ENCODE data around the gene GNG3. TPM values are rescaled to one million over a fixed set of nuclear protein-coding genes. Genes with fewer than 3 reads are reported as not detected.
"Not testable (repeated sequence)": the region's sequence is repeated elsewhere in the genome, so short reads cannot be mapped to it uniquely, and the experiment has no call there.

GNG3 gene
- total and polyA plus RNA-seq, 2 of the 8 experiments (the other 6 are each of a cell fraction or from before 2014, with no cell fraction given), result 4.9 to 12.1 TPM

DNA sequence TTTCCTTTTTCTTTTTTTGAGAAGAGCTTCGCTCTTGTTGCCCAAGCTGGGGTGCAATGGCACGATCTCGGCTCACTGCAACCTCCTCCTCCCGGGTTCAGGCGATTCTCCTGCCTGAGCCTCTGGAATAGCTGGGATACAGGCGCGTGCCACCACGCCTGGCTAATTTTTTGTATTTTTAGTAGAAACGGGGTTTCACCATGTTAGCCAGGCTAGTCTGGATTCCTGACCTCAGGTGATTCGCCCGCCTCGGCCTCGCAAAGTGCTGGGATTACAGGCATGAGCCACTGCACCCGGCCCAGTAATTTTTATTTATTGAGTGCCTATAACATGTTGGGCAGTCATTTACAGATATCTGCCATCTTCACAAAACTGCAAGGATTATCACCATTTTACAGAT is 22.6 kb downstream of the GNG3 start:
- POLR2A ChIA-PET (ENCODE audit: partially characterized antibody), result interaction anchor here (0.8 to 10.9 kb wide), 11 partner anchors 9 to 124 kb away, joined by 3 to 192 read pairs (median 6); partner anchors contain the start of genes BSCL2, GNG3, TAF6L and TMEM179B
- H3K4me3 ChIP-seq (ENCODE audit: extremely low read depth in 1 of 4, insufficient read depth in 2 of 4, low read depth in 3 of 4, low read length in 4 of 4), result peak overlapping the region in 1 of 4 experiments; percentile 87; a peak in 1 of 8 replicates

More for the DNA sequence above, 22.6 kb downstream of the GNG3 start:
- H3K4me1 ChIP-seq (replicated peaks in 1 of 4; ENCODE audit: control insufficient read depth in 3 of 4, insufficient read depth in 4 of 4, low read length in 3 of 4); H4K8ac ChIP-seq (ENCODE audit: extremely low read depth, insufficient read depth, low read length); H3K27ac ChIP-seq (ENCODE audit: low read depth, low read length); H2AFZ ChIP-seq (ENCODE audit: low read length); H2BK12ac ChIP-seq (ENCODE audit: low read depth, low read length); H3K56ac ChIP-seq (replicated peaks; ENCODE audit: insufficient read length, low read depth, low read length); H3K9ac ChIP-seq (replicated peaks in 1 of 4; ENCODE audit: extremely low read depth in 1 of 4, low read depth in 3 of 4, low read length in 3 of 4); H3K27me3 ChIP-seq (replicated peaks in 1 of 4; ENCODE audit: control insufficient read depth in 3 of 4, extremely low read depth in 1 of 4, insufficient read depth in 3 of 4, low read length in 3 of 4); H3K18ac ChIP-seq (ENCODE audit: extremely low read depth, low read length); DNase-seq (ENCODE audit: low read depth in 1 of 2, low spot score in 2 of 2); H3K9me3 ChIP-seq (ENCODE audit: insufficient read depth in 2 of 2, low read depth in 1 of 2, low read length in 1 of 2); H3K79me1 ChIP-seq (ENCODE audit: low read depth, low read length); H3K4ac ChIP-seq (replicated peaks; ENCODE audit: insufficient read length, low read depth, low read length); H4K5ac ChIP-seq (ENCODE audit: insufficient read length, low read depth, low read length); H2BK120ac ChIP-seq (replicated peaks; ENCODE audit: low read depth, low read length); H2BK5ac ChIP-seq (ENCODE audit: low read depth, low read length); H2BK15ac ChIP-seq (ENCODE audit: low read length); FAIRE-seq; H4K91ac ChIP-seq (replicated peaks; ENCODE audit: insufficient read length, low read length); H3K23ac ChIP-seq (ENCODE audit: insufficient read length); H3K14ac ChIP-seq (ENCODE audit: insufficient read length); H2BK20ac ChIP-seq (ENCODE audit: low read length); H2AK5ac ChIP-seq (ENCODE audit: low read depth, low read length): not testable (repeated sequence)
- peaks cover 4 to 12% of the 10 kb centered on the region in 2 experiments for H4K20me1 ChIP-seq (replicated peaks in 1 of 2; ENCODE audit: control insufficient read depth in 1 of 2, insufficient read depth in 2 of 2, low read length in 2 of 2)
- peak overlapping the region; percentile 34 to 93; a peak in 2 of 4 replicates for H3K4me2 ChIP-seq (ENCODE audit: insufficient read depth in 1 of 2, low read depth in 2 of 2, low read length in 2 of 2)
- peaks cover 15 to 50% of the 10 kb centered on the region in 2 experiments for H3K79me2 ChIP-seq (ENCODE audit: control insufficient read depth in 1 of 2, insufficient read depth in 2 of 2, low read length in 2 of 2)
- peaks cover 1 to 14% (median 4%) of the 10 kb centered on the region in 4 experiments; a peak in 6 of 8 replicates for H3K36me3 ChIP-seq (ENCODE audit: control insufficient read depth in 2 of 4, insufficient read depth in 4 of 4, low read length in 3 of 4)
- WGBS, 2 experiments (ENCODE audit: extremely low coverage in 1 of 2, insufficient coverage in 1 of 2, insufficient read length in 1 of 2, insufficient replicate concordance in 2 of 2, low coverage in 1 of 2, low lambda C conversion rate in 2 of 2, missing lambda C conversion rate in 1 of 2), result 86% methylated on average over 14 of the region's 14 CpGs; no CpG with 5 or more reads in 1 of the 2 experiments
- CTCF ChIA-PET (ENCODE audit: partially characterized antibody), result interaction anchor here (0.5 to 6.1 kb wide), 12 partner anchors 11 to 440 kb away, joined by 3 to 45 read pairs (median 4); partner anchors contain the start of genes LBHD1, TAF6L, TMEM179B and ZBTB3
- H3K23me2 ChIP-seq (ENCODE audit: low read depth, low read length), result peaks cover 16% of the 10 kb centered on the region
